Lower leg skin (tissue), 4 donors: ENCODE data around the gene FLNA. TPM values are rescaled to one million over a fixed set of nuclear protein-coding genes. Genes with fewer than 3 reads are reported as not detected.

Source experiments
- DNase-seq, 2 donors: peaks; one replicate each; pipeline ENCODE4 v3.0.0-alpha.2; 2019; ENCODE audit warnings: low spot score in 2 of 2
- H3K4me3 ChIP-seq: fragments of 200-600 bp; sonication (generic); 2 replicates; pipeline ENCODE4 v1.5.1; 2017; ENCODE audit warnings: mild to moderate bottlenecking, low read depth; ENCODE audit not compliant: poor library complexity, severe bottlenecking
- CTCF ChIP-seq, 3 donors: fragments of 450-650 bp; IDR thresholded peaks; one replicate each; pipeline ENCODE4 v1.5.1; 2016; ENCODE audit warnings: antibody characterized with exemption in 3 of 3, mild to moderate bottlenecking in 3 of 3, moderate library complexity in 2 of 3
- POLR2A ChIP-seq, 2 donors: fragments of 450-650 bp; IDR thresholded peaks; one replicate each; pipeline ENCODE4 v1.6.1; 2016 to 2017; ENCODE audit warnings: antibody characterized with exemption in 2 of 2, mild to moderate bottlenecking in 1 of 2, moderate library complexity in 1 of 2
- WGBS, 2 donors: methylation state at CpG; one replicate each; pipeline ENCODE4 v1.1.5; 2018; 5-methylcytosine and 5-hydroxymethylcytosine counted together
- intact Hi-C: fragments of 100-400 bp; cut with DNase I; formaldehyde crosslinking; loops from one replicate; pipeline ENCODE4 v1.15.0; 2023; ENCODE audit warnings: low total_unique reads
- total RNA-seq, 4 donors: library from RNA; depleted of rRNA; stranded (reverse); fragments of >200 nt; gene quantifications; one replicate each; pipeline ENCODE4 v1.1.0, GENCODE V29; 2016

The FLNA gene
- total RNA-seq, 4 donors from 2014 or later, result 278 to 636 (median 365) TPM

- no peak overlapping the region for H3K4me3 ChIP-seq
- TF ChIP-seq CTCF (IDR thresholded peaks at IDR 0.05) (no peak), POLR2A (IDR thresholded peaks at IDR 0.05) (no peak)
- no peak for DNase-seq
- intact Hi-C loops, result no loop called here
- WGBS, 2 donors, result 49 to 78% methylated on average over 10 to 30 of the region's 30 CpGs
Observed at GRCh38 chrX:154351183-154352011, 23.0 kb downstream of the FLNA start.

- 83 to 84% methylated on average over 2 to 19 of the region's 19 CpGs for WGBS, 2 donors
- no peak for DNase-seq
- no peak overlapping the region for H3K4me3 ChIP-seq
- intact Hi-C loops, result no loop called here
- TF ChIP-seq POLR2A (IDR thresholded peaks at IDR 0.05), result no peak
- TF ChIP-seq CTCF (IDR thresholded peaks at IDR 0.05), result no peak
Observed at GRCh38 chrX:154350429-154351182, 23.8 kb downstream of the FLNA start.

- TF ChIP-seq POLR2A (IDR thresholded peaks at IDR 0.05) (no peak), CTCF (IDR thresholded peaks at IDR 0.05) (no peak)
- no peak for DNase-seq
- intact Hi-C loops, result no loop called here
- H3K4me3 ChIP-seq, result no peak overlapping the region
- 76 to 89% methylated on average over 7 to 15 of the region's 15 CpGs for WGBS, 2 donors
Observed at GRCh38 chrX:154349979-154350378, 24.5 kb downstream of the FLNA start.

GRCh38 chrX:154349359-154349935 lies 25.0 kb downstream of the FLNA start:
- no peak overlapping the region for H3K4me3 ChIP-seq
- intact Hi-C loops, result no loop called here
- no peak for DNase-seq
- 43 to 85% methylated on average over 5 to 18 of the region's 19 CpGs for WGBS, 2 donors
- TF ChIP-seq POLR2A (IDR thresholded peaks at IDR 0.05), result no peak
- TF ChIP-seq CTCF (IDR thresholded peaks at IDR 0.05), result no peak

- TF ChIP-seq POLR2A (IDR thresholded peaks at IDR 0.05), result no peak
- no peak for TF ChIP-seq CTCF (IDR thresholded peaks at IDR 0.05)
- 87 to 99% methylated on average over 12 to 20 of the region's 24 CpGs for WGBS, 2 donors
- intact Hi-C loops, result no loop called here
- no peak overlapping the region for H3K4me3 ChIP-seq
- no peak for DNase-seq
Observed at GRCh38 chrX:154348646-154349358, 25.6 kb downstream of the FLNA start.
